Right lobe of liver (tissue), 4 donors: Measurements from ENCODE around the gene CDC42EP3.

Experiments
- CTCF ChIP-seq, 4 donors: fragments of 200-600 bp in 3 of 4; fragments of 450-650 bp in 1 of 4; IDR thresholded peaks; one replicate each; pipeline versions ENCODE4 v1.5.1 to v1.8.0; 2016 to 2022; ENCODE audit warnings: antibody characterized with exemption in 4 of 4, mild to moderate bottlenecking in 2 of 4
- POLR2A ChIP-seq: fragments of 450-650 bp; IDR thresholded peaks from one replicate; pipeline ENCODE4 v1.6.1; 2017; ENCODE audit warnings: antibody characterized with exemption, mild to moderate bottlenecking
- donor health status: DM: no; HTN: no; CAD: no.
- donor health status: DM: no; HTN: no; CAD: no.
- donor health status: DM: no; HTN: yes; CAD: no.

DNA sequence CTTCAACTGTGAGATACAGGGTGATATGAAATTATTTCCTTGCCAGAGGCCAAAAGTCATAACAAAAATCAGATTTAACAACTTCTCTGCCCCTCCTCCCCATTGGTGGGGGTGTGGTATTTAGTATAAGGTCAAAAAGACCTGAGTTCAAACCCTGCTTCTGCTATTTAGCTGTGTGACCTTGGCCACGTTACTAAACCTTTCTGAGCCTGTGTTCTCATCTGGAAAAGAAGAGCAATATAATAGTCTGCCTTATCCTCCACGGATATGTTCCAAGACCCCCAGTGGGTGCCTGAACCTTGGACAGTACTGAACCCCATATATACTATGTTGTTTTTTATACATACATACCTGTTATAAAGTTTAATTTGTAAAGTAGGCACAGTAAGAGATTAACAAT, 3.7 kb downstream of the CDC42EP3 start:
- no peak for TF ChIP-seq CTCF (IDR thresholded peaks at IDR 0.05)
- TF ChIP-seq POLR2A: no peak
